Stimulated activated CD8-positive, alpha-beta memory T cell treated with anti-CD3 and anti-CD28 coated beads, Interleukin-15, amount 100 ng/mL, for 48 hours (primary cell): ENCODE results near the gene EPGN.
"Not testable (repeated sequence)": the region's sequence is repeated elsewhere in the genome, so short reads cannot be mapped to it uniquely, and the experiment has no call there.

Experiments
- DNase-seq, 2 donors: peaks; one replicate each; pipeline ENCODE4 v3.0.0-alpha.2; 2020; ENCODE audit warnings: low read depth in 2 of 2

The EPGN gene

DNA sequence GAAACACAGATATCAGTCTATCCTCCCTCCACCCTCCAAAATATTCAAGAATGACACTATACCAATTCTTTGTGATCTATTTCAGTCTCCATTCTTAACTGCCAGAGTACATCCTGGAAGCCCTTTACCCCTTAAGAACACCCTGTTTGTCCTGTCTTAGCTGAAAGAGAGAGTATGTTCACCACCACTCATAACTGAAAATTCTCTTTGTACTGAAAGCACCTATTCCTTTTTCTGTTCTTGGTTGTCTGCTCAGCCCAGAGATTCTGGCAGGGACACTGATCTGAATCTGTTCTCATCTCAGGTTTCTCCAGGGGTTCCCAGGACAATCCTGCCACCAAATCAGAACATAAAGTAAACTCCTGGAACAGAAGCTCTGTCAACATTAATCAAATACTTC lies 31.2 kb downstream of the EPGN start:
- no peak for DNase-seq

DNA sequence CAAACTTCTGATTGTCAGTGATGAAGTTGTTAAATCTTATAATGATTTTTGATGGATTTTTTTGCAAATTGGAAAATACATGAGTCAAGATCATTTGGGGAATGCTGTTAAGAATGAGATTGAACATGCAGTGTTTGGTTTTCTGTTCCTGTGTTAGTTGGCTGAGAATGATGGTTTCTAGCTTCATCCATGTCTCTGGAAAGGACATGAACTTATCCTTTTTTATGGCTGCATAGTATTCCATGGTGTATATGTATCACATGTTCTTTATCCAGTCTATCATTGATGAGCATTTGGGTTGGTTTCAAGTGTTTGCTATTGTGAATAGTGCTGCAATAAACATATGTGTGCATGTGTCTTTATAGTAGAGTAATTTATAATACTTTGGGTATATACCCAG lies 32.2 kb downstream of the EPGN start:
- DNase-seq: not testable (repeated sequence)

- DNase-seq: no peak
Measured at GRCh38 chr4:74344031-74344430, 35.8 kb downstream of the EPGN start.

- DNase-seq: no peak
Measured at GRCh38 chr4:74353858-74354257, 45.6 kb downstream of the EPGN start.

GRCh38 chr4:74357965-74358364 lies 49.7 kb downstream of the EPGN start:
- DNase-seq: no peak

GRCh38 chr4:74361671-74362070 lies 53.4 kb downstream of the EPGN start:
- DNase-seq: no peak

DNA sequence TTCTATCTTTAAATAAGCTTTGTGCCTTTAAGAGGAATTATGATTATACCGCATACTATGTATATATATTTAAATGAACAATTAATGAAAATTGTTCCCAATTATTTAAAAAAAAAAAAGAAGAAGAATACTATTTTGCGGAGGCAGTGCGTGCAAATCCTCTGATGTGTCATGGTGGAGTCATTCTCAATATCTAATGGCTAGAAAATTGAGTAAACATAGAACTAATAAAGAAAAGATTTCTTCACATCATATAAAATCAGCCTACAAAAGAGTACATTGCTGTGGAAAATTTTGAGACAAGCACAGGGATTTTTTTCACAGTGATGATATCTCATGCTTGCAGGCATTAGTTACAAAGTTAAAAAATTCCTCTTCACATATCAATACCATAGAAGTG lies 54.1 kb downstream of the EPGN start:
- DNase-seq: no peak

- no peak for DNase-seq
Measured at GRCh38 chr4:74364256-74364651, 56.0 kb downstream of the EPGN start.

- DNase-seq: no peak
Measured at GRCh38 chr4:74364652-74365491, 56.6 kb downstream of the EPGN start, which contains the start of gene EREG. Gene EREG (plus strand): TSS chr4:74365145. CDS start chr4:74365309, 164 bp downstream.

- no peak for DNase-seq
Measured at GRCh38 chr4:74365761-74366160, 57.5 kb downstream of the EPGN start.
